HG02610 (cell line): ENCODE measurements around the gene RAPSN.

ENCODE experiments used
- ATAC-seq: cut with Tn5 transposase; IDR thresholded peaks from one replicate; pipeline ENCODE4 v1.9.1; 2021; ENCODE audit warnings: mild to moderate bottlenecking, moderate library complexity; ENCODE audit not compliant: unreplicated experiment

The RAPSN gene

DNA sequence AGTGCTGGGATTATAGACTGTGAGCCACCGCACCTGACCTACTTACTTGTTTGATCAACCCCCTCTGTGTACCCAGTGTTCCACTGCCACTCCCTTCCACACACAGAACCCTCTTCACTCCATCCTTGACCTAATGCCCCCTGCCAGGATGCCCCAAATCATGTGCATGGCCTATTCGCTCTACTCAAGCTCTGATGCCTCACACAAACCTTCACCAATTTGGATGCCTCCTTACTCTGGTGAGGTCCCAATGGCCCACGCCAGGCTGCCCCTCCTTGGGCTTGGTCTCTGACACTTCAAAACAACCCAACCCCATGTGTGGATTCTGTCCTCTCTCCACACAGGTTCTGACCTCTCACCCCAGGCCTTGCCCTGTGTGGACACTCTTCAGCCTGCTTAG, 13.2 kb downstream of the RAPSN start:
- ATAC-seq = no peak

DNA sequence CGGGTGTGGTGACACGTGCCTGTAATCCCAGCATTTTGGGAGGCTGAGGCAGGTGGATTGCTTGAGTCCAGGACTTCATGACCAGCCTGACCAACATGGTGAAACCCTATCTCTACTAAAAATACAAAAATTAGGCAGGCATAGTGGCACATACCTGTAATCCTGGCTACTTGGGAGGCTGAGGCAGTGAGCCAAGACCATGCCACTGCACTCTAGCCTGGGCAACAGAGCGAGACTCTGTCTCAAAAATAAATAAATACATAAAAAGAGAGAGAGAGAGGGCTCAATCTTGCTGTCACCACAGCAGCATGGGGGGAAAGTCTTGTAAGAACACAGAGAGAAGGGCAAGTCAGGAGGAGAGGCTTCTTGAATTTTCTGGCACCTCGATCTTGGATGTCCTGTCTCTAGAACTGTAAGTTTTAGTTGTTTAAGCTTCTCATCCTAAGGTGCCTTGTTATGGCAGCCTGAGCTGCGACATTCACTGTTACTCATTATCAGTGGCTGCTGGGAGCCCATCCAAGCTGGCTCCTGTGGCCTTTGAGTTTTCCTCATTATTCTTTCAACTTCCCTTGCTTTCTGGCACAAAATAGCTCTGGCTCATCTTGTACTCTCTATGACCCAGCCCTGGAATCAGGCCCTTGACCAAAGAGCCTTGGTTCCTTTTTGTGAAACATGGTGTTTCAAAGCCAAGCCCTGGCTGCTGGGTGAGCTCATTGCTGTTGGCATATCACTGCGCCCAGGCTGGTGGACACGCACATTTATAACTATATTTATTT, 14.7 kb downstream of the RAPSN start:
- no peak for ATAC-seq

- ATAC-seq = no peak
Observed at GRCh38 chr11:47433157-47433556, 15.8 kb downstream of the RAPSN start.

- ATAC-seq = no peak
Observed at GRCh38 chr11:47431356-47432083, 17.4 kb downstream of the RAPSN start.

- ATAC-seq = no peak
Observed at GRCh38 chr11:47430524-47430923, 18.4 kb downstream of the RAPSN start.

DNA sequence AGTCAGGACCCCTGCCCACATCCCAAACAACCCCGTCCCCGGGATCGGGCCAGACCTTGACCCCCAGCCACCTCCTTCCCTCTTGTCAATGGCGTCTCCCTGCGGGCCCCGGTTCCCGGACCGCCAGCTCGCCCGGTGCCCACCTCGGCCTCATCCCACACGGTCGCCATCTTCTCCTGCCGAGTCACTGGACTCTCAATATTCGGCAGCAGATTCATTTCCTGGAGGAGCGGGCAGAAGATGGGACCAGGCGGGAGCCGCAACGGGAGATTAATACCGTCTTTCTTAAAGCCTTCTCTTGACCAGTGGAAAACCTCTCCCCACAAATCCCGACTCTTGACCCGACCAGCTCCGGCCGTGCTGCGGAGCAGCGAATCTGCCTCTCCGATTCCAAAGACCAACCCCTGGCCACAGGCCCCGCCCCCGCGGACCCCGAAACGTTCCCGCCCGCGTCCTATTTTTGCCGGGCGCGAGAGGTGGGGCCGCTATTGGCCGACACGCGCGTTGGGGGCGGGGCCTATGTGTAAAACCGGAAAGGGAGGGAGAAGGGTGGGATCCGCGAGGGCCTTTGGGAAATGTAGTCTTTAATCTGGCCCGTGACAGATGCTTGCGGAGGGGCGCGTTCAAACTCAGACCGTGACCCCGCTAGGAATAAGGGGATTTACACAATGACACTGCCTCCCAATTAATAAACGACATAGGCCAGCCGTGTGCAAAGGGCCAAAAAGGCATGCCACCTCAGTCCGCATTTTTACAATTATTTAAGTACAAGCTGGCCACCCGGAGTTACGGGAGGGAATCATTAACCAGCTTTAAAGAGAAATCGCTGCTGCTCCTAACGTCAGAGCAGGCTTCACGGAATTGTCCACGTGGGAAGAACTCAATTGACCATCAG, 22.6 kb downstream of the RAPSN start, which contains the start of gene PSMC3:
Gene PSMC3, minus strand, starts transcription at position 378 of the 895 bp plus-strand sequence. Its CDS starts 160 bp downstream, at position 218.
- peak; percentile 92 for ATAC-seq

GRCh38 chr11:47425611-47426010, 23.3 kb downstream of the RAPSN start:
- no peak for ATAC-seq

- ATAC-seq = no peak
Observed at GRCh38 chr11:47418454-47419259, 30.3 kb downstream of the RAPSN start.

- no peak for ATAC-seq
Observed at GRCh38 chr11:47417712-47418111, 31.2 kb downstream of the RAPSN start.

DNA sequence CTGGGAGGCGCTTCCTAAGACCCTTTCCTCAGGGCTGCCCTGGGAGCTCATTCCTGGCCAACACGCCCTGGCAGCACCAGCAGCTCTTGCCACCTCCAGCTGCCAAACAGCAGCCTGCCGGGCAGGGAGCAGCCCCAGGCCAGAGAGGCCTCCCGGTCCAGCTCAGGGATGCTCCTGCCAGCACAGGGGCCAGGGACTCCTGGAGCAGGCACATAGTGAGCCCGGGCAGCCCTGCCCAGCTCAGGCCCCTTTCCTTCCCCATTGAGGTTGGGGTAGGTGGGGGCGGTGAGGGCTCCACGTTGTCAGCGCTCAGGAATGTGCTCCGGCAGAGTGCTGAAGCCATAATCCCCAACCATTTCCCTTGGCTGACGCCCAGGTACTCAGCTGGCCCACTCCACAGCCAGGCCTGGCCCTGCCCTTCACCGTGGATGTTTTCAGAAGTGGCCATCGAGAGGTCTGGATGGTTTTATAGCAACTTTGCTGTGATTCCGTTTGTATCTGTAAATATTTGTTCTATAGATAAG, 32.9 kb downstream of the RAPSN start:
- no peak for ATAC-seq

GRCh38 chr11:47415091-47415854, 33.7 kb downstream of the RAPSN start:
- ATAC-seq = no peak

DNA sequence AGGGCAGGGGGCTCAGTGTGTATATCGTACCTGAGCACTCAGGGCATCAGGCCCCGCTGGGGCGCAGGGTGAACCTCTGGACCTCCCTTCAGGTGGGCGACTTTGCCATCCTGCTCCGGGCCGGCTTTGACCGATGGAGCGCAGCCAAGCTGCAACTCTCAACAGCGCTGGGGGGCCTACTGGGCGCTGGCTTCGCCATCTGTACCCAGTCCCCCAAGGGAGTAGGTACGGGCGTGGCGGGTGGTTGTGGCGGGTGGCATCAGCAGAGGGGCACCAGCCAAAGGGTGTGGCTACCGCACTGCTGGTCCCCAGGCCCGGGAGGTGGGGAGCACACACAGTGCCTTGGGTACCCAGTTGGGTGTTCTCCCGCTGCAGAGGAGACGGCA, 34.3 kb downstream of the RAPSN start:
- ATAC-seq = no peak

GRCh38 chr11:47413908-47414684, 34.8 kb downstream of the RAPSN start:
- no peak for ATAC-seq

DNA sequence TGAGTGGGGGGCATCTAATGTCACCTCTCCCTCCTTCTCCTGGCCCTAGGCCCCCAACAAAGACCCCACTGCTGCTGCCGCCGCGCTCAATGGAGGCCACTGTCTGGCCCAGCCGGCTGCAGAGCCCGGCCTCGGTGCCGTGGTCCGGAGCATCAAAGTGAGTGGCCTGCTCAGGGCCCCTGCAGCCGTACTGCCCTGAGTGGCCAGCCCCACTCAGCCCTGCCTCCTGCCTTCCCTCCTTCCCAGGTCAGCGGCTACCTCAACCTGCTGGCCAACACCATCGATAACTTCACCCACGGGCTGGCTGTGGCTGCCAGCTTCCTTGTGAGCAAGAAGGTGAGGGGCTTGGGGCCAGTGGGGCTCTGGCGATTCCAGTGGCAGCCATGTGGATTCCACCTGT, 35.6 kb downstream of the RAPSN start:
- no peak for ATAC-seq

GRCh38 chr11:47411884-47412746, 36.8 kb downstream of the RAPSN start:
- ATAC-seq = no peak

- ATAC-seq = no peak
Observed at GRCh38 chr11:47410370-47411264, 38.3 kb downstream of the RAPSN start.
